BLaER1 (cell line): ENCODE data around the gene NFATC1.

Source experiments
- H3K27ac ChIP-seq: shearing (Covaris generic); formaldehyde crosslinking; 2 replicates; pipeline ENCODE4 v1.8.1; 2022
- H3K27me3 ChIP-seq: shearing (Covaris generic); formaldehyde crosslinking; 2 replicates; pipeline ENCODE4 v1.8.1; 2022
- H3K36me3 ChIP-seq: shearing (Covaris generic); formaldehyde crosslinking; 2 replicates; pipeline ENCODE4 v1.8.1; 2022
- H3K4me1 ChIP-seq: shearing (Covaris generic); formaldehyde crosslinking; 2 replicates; pipeline ENCODE4 v1.8.1; 2022
- H3K4me2 ChIP-seq: shearing (Covaris generic); formaldehyde crosslinking; 2 replicates; pipeline ENCODE4 v1.8.1; 2022
- H3K4me3 ChIP-seq: shearing (Covaris generic); formaldehyde crosslinking; 2 replicates; pipeline ENCODE4 v1.8.1; 2022
- H3K9ac ChIP-seq: shearing (Covaris generic); formaldehyde crosslinking; 2 replicates; pipeline ENCODE4 v1.8.1; 2022
- H3K9me3 ChIP-seq: shearing (Covaris generic); formaldehyde crosslinking; 2 replicates; pipeline ENCODE4 v1.8.1; 2022
- H4K20me1 ChIP-seq: shearing (Covaris generic); formaldehyde crosslinking; 2 replicates; pipeline ENCODE4 v1.8.1; 2022
- Cebpa-rat ChIP-seq: shearing (Covaris generic); IDR thresholded peaks from 2 replicates; pipeline ENCODE4 v1.8.1; 2022

NFATC1 gene

GRCh38 chr18:79410171-79410641 lies 14.5 kb downstream of the NFATC1 start:
- no peak overlapping the region for H3K4me3 ChIP-seq
- peaks cover 79% of the 10 kb centered on the region for H4K20me1 ChIP-seq
- no peak overlapping the region for H3K27ac ChIP-seq
- H3K27me3 ChIP-seq, result no peaks in the 10 kb centered on the region
- no peak overlapping the region for H3K9ac ChIP-seq
- peaks cover 69% of the 10 kb centered on the region for H3K36me3 ChIP-seq
- no peak for TF ChIP-seq Cebpa-rat
- H3K9me3 ChIP-seq, result no peaks in the 10 kb centered on the region; the same call in 1 of the 2 replicates
- H3K4me2 ChIP-seq, result no peak overlapping the region
- peaks cover 45% of the 10 kb centered on the region for H3K4me1 ChIP-seq

- no peak overlapping the region for H3K9ac ChIP-seq
- no peak for TF ChIP-seq Cebpa-rat
- peak overlapping the region; percentile 73 for H3K4me2 ChIP-seq
- H3K4me1 ChIP-seq, result peaks cover 41% of the 10 kb centered on the region
- H3K36me3 ChIP-seq, result peaks cover 74% of the 10 kb centered on the region
- no peak overlapping the region for H3K4me3 ChIP-seq
- no peaks in the 10 kb centered on the region; the same call in 1 of the 2 replicates for H3K9me3 ChIP-seq
- peaks cover 84% of the 10 kb centered on the region for H4K20me1 ChIP-seq
- H3K27ac ChIP-seq, result no peak overlapping the region
- no peaks in the 10 kb centered on the region for H3K27me3 ChIP-seq
Measured at GRCh38 chr18:79410731-79411613, 15.2 kb downstream of the NFATC1 start.

- no peak for TF ChIP-seq Cebpa-rat
- Histone ChIP-seq H3K4me3 (no peak overlapping the region), H3K9me3 (no peaks in the 10 kb centered on the region; the same call in 1 of the 2 replicates), H3K27ac (peak overlapping the region; percentile 55), H4K20me1 (peaks cover 84% of the 10 kb centered on the region), H3K9ac (peak overlapping the region; percentile 24; the same call in 1 of the 2 replicates), H3K27me3 (no peaks in the 10 kb centered on the region), H3K36me3 (peaks cover 73% of the 10 kb centered on the region), H3K4me1 (peaks cover 41% of the 10 kb centered on the region), H3K4me2 (peak overlapping the region; percentile 73)
Measured at GRCh38 chr18:79411614-79412526, 16.1 kb downstream of the NFATC1 start.

DNA sequence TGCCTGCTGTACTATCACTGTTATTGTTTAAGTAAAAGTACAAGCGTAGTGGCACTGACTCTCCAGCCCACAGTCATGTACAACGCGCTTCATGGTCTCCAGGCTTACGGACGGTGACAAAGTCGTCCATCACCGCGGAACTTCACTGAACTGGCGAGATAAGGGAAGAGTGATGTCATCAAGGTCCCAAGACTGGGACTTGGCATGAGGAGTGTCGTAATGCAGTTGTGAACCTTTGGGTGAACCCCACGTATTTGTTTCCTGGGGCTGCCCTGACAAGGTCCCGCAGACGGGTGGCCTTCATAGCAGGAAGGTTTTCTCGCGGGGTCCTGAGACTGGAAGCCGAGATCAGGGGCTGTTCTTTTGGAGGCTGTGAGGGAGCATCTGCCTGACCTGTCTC lies 17.3 kb downstream of the NFATC1 start:
- Histone ChIP-seq H3K27me3 (no peaks in the 10 kb centered on the region), H3K4me2 (no peak overlapping the region), H3K36me3 (peaks cover 64% of the 10 kb centered on the region), H3K4me3 (no peak overlapping the region), H3K27ac (no peak overlapping the region), H3K9me3 (no peaks in the 10 kb centered on the region; the same call in 1 of the 2 replicates), H4K20me1 (peaks cover 79% of the 10 kb centered on the region), H3K4me1 (peaks cover 45% of the 10 kb centered on the region), H3K9ac (no peak overlapping the region)
- no peak for TF ChIP-seq Cebpa-rat

GRCh38 chr18:79413426-79413825 lies 17.7 kb downstream of the NFATC1 start:
- TF ChIP-seq Cebpa-rat, result no peak
- H4K20me1 ChIP-seq, result peaks cover 83% of the 10 kb centered on the region
- no peak overlapping the region for H3K27ac ChIP-seq

DNA sequence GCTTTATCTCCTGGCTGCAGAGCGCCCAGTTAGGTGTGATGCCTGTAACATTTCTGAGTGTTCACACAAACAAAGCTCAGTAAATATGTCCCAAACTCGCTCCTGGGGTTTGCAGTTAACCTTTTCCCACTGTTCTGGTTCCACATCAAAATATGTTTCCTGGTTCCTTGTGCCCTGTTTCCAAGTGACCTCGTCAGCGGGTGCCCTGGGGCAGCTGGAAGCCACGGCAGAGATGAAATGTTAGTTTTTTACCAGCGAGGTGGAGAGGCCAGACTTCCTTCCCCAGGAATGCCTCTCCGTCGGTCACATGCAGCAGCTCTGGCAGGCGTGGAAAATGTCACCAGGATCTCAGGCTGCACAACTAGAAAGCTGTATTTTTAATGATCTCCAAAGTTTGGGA lies 18.2 kb downstream of the NFATC1 start:
- Histone ChIP-seq H3K27me3 (no peaks in the 10 kb centered on the region), H3K4me3 (no peak overlapping the region)
- TF ChIP-seq Cebpa-rat, result no peak

More at GRCh38 chr18:79413426-79413825, 17.7 kb downstream of the NFATC1 start:
- H3K36me3 ChIP-seq, result peaks cover 68% of the 10 kb centered on the region
- no peaks in the 10 kb centered on the region; the same call in 1 of the 2 replicates for H3K9me3 ChIP-seq
- no peak overlapping the region for H3K9ac ChIP-seq
- no peak overlapping the region for H3K4me3 ChIP-seq
- peaks cover 49% of the 10 kb centered on the region for H3K4me1 ChIP-seq
- H3K4me2 ChIP-seq, result no peak overlapping the region
- no peaks in the 10 kb centered on the region for H3K27me3 ChIP-seq

DNA sequence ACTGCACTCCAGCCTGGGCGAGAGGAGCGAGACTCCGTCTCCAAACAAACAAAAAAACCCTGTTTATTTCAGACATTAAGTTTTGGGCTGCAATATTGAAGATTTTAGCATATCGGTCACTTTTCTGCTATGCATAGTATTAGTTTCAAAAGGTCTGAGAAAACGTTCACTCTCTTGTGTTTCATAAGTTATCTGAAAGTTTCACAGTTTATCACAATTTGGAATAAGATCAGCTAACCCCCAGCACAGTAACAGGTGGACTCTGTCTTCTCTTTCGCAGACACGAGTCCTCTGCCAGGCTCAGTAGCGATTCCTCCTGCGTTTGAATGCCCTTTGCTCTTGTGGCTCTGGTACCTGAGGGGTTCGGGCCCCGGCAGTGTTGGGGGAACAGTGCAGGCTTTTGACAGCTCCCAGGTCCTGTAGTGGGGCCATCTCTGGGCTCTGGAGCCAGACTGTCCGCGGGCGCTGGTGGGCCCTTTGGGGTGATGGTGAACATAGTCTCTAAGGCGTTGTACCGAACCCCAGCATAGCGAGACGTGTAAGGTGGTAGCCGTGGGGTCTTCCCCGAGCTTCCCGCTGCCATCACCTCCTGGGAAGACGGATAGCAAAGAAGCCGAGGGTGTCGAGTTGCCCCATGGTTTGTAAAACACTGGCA lies 20.4 kb downstream of the NFATC1 start:
- TF ChIP-seq Cebpa-rat, result no peak
- H3K9me3 ChIP-seq, result no peaks in the 10 kb centered on the region
- H3K4me1 ChIP-seq, result peaks cover 67% of the 10 kb centered on the region
- H3K27ac ChIP-seq, result no peak overlapping the region
- H3K9ac ChIP-seq, result no peak overlapping the region
- H3K36me3 ChIP-seq, result peaks cover 69% of the 10 kb centered on the region
- peaks cover 91% of the 10 kb centered on the region for H4K20me1 ChIP-seq
- peak overlapping the region; percentile 17 for H3K4me2 ChIP-seq
- H3K27me3 ChIP-seq, result no peaks in the 10 kb centered on the region
- H3K4me3 ChIP-seq, result no peak overlapping the region

More for the DNA sequence above, 18.2 kb downstream of the NFATC1 start:
- Histone ChIP-seq H3K9me3 (no peaks in the 10 kb centered on the region), H3K27ac (no peak overlapping the region), H3K9ac (no peak overlapping the region), H3K4me2 (no peak overlapping the region), H3K4me1 (peaks cover 54% of the 10 kb centered on the region), H3K36me3 (peaks cover 70% of the 10 kb centered on the region), H4K20me1 (peaks cover 88% of the 10 kb centered on the region)

DNA sequence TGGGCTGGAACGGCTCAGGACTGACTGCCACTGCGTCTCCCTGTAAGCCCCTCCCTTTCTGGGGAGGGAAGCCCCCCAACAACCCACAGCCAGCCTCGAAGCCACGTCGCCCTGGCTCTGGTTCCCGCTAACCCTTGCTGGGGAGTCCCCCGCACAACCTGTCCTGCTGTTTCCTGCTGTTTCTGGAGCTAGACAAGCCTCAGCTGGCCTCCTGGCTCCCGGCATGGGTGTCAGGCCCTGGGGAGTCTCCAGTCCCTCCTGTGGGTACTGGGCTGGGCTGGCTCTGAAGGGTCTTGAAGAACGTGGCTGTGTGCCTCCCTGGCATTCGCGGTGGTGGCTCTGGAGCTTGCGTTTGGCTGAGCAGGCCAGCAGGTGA lies 20.9 kb downstream of the NFATC1 start:
- Histone ChIP-seq H3K9me3 (no peaks in the 10 kb centered on the region), H4K20me1 (peaks cover 94% of the 10 kb centered on the region), H3K4me2 (peak overlapping the region; percentile 17), H3K27ac (no peak overlapping the region), H3K27me3 (no peaks in the 10 kb centered on the region), H3K4me1 (peaks cover 67% of the 10 kb centered on the region), H3K9ac (no peak overlapping the region), H3K36me3 (peaks cover 72% of the 10 kb centered on the region), H3K4me3 (no peak overlapping the region)
- TF ChIP-seq Cebpa-rat, result no peak

- no peak overlapping the region for H3K4me3 ChIP-seq
- H3K9ac ChIP-seq, result no peak overlapping the region
- H3K27ac ChIP-seq, result peak overlapping the region; percentile 19; the same call in 1 of the 2 replicates
- H3K4me2 ChIP-seq, result peak overlapping the region; percentile 78
- TF ChIP-seq Cebpa-rat, result no peak
- no peaks in the 10 kb centered on the region for H3K27me3 ChIP-seq
- H3K9me3 ChIP-seq, result no peaks in the 10 kb centered on the region
- peaks cover 70% of the 10 kb centered on the region for H3K4me1 ChIP-seq
- H3K36me3 ChIP-seq, result peaks cover 60% of the 10 kb centered on the region
- H4K20me1 ChIP-seq, result peaks cover 94% of the 10 kb centered on the region
Measured at GRCh38 chr18:79418236-79418635, 22.5 kb downstream of the NFATC1 start.
